RCC 7860 (cell line): ENCODE results near the gene ADCY9.

Experiments used
- DNase-seq: peaks from one replicate; pipeline ENCODE4 v3.0.0-alpha.2; 2015; ENCODE audit warnings: low spot score
- FAIRE-seq: peaks from 2 replicates; lab custom pipeline; 2012; peaks lifted over from hg19 to GRCh38; lab: Jason Lieb, UNC

The ADCY9 gene

DNA sequence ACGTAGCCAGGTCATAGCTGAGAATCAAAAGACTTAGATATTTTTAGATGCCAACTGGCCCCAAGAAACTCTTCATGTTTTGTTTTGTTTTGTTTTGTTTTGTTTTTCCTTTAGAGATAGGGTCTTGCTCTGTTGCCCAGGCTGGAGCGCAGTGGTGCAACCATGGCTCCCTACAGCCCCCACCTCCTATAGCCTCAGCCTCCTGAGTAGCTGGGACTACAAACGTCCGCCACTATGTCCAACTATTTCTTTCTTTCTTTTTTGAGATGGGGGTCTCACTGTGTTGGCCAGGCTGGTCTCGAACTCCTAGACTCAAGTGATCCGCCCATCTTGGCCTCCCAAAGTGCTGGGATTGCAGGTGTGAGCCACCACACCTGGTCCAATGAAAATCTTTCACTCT lies 107.1 kb downstream of the ADCY9 start:
- FAIRE-seq (no peak), DNase-seq (no peak)

DNA sequence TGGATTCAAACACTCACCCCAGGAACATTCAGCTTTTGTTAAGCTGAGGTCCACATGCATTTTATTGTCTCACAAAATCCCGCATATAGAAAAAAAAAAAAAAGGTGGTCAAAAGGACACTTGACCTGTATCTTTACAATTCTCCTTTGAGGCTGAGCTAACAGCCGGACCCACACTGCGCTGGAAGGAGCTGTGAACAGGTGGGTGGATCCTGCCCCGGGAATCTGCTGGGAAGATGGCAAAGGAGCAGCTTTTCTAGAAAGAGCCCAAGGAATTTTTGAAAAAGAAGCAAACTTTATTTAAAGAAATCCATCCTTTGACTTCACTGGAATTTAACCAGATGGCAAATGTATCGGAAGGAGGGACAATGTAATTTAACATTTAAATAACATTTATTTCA lies 108.1 kb downstream of the ADCY9 start:
- no peak for FAIRE-seq
- DNase-seq: no peak

DNA sequence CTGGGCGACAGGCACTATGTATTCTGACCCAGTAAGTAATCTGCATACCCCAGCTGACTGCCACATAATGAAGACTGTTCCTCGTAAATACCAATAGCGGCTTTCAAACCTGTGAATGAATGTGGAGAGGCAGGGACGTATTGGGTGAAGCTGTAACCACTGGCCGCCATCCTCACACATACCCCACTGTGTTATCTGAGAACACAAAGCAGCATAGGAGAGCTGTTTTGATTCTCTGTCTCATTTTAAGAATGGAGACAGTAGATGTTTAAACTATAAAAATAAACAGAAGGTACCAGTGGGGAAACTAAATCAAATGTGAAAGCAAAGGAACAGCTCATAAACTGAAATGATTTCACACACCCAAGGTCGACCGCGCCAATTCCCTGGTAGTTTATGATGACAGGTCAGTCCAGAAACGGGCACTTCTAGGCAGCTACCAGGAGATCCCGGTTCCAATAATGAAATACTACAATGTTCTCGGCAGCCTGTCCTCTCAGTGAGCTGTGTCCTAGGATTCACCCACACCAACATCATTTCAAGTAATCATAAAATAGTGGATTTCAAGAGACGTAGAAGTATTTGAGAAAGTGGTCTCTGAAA lies 109.7 kb downstream of the ADCY9 start:
- DNase-seq (no peak), FAIRE-seq (no peak)

DNA sequence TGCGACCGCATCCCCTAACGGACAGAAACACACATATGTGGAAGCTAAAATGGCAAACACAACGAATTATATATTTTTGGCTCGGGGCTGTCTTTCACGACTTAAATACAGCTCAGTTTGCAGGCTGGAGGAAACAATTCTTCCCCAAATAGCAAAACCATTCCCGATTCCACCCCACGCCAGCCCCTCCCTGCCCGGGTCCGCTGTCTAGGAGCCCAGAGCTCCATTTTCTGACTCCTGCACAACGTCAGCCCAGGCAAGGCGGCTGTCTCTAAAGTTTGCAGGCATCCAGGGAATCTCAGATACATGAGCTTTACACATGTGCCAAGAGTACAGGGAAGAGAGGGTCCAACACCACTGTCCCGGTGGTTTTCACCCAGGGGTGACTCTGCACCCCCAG lies 110.5 kb downstream of the ADCY9 start:
- FAIRE-seq (no peak), DNase-seq (no peak)

DNA sequence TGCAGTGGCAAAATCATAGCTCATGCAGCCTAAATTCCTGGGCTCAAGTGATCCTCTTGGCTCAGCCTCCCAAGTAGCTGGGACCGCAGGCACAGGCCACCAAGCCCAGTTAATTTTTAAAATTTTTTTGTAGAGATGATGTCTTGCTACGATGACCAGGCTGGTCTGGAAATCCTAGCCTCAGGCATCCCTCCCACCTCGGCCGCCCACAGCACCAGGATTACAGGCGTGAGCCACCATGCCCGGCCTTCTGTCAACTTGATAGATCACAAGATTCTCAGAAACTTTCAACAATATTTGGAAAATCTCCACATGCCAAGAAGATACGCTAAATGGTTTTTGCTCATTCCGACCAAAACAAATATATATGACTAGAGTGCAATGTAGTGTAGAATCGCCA lies 111.0 kb downstream of the ADCY9 start:
- DNase-seq: no peak
- no peak for FAIRE-seq

DNA sequence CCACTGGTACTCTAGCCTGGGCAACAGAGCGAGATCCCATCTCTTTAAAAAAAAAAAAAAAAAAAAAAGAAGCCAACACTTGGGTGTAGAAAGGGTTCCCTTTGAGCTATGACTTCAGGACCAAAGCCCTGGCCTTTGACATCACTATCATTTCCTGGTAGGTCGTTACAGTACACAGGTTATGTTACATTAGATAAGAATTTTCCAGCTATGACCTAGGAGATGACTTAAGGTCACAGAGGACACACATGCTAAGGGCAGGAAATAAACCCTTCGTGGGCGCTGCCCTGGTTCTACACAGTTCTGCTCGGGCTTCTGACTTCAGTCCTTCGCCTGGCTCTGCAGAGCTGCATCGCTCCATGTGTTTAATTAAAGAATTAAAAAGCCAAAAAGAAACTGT lies 112.0 kb downstream of the ADCY9 start:
- no peak for FAIRE-seq
- DNase-seq: no peak

DNA sequence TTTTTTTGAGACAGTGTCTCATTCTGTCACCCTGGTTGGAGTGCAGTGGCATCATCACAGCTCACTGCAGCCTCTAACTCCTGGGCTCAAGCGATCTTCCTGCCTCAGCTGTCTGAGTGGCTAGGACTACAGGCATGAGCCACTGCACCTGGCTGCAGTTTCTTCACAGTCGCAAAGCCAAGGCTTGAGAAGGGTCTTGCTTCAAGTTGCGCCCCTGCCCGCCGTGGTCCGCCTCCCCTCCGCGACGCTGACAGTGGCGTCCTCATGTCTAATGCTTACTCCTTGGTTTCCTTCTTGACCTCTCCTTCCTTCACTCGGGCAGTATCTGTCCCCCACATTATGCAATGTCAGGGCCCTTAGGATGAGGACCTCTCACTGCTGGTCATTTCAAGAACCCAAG lies 112.7 kb downstream of the ADCY9 start:
- FAIRE-seq (no peak), DNase-seq (no peak)

DNA sequence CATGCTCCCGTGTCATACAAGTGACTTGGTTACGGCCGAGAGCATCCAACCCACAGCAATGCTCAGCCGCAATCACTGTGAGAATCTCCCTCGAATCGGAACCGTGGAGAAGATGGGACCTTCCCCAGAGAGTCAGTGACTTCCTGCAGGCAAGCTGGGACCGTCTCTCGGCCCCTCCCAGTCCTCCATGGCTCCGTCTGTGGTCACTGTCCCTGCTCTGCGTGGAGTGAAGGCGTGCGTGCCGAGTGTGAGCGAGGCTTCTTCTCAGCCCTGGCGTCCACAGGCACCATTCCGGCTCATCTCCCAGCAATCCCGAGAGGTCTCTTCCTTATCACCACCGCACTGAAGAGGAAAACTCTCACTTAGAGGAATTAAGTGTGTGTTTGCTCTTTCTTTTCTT lies 113.1 kb downstream of the ADCY9 start:
- DNase-seq (no peak), FAIRE-seq (no peak)

DNA sequence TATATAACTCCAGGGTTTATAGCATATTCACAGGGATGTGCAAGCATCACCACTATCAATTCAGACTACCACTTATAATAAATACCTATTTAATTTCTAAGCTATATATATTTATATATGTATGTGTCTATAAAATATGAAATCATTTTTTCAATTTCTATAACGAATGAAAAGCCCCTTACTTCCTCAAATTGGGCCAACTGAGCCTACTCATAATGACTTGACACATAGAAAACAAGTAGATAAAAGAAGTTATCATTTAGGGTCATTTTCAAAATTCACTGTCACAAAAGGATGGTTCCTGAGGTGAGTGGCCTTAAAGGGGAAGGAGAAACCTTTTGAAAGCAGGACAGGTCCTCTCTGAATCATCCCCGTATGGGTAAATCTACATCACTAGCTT lies 114.1 kb downstream of the ADCY9 start:
- no peak for FAIRE-seq

DNA sequence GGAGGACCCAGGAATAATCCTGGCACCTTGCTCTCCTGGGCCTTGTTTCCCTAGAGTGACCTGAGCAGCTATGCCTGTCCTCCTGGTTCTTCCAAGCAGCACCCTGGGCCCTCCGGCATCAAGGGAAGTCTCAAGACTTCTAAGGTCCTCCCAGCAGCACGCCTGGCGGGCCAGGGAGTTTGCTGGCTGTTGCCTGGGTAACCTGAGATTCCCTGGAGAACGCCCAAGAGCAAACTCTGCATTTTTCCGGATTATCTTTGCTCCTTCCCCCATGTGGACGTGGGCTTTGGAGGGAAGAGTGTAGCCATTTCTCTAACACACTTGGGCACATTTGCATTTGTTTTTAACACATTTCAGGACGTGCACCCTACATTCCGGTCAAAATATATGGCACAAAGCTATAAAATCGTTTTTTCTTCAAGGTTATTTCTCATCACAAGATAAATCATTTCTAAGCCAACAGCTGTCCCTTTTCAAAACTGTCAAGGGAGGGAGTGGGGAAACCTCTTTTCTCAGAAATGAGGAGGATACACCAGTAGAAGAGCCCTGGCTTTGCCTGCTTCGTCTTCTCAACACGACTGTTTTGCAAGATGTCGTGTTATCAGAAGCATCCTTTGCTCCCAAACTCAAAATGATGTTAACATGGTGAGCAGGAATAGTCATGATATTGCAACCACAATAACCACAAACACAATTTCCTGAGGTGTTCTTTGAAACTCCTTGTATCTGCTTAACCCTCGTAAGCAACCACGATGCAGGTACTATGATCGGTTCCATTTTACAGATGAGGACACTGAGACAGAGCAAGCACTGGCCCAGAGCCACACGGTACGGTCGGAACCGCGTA lies 116.5 kb downstream of the ADCY9 start:
- FAIRE-seq: no peak
- no peak for DNase-seq

More for the DNA sequence above, 114.1 kb downstream of the ADCY9 start:
- no peak for DNase-seq

DNA sequence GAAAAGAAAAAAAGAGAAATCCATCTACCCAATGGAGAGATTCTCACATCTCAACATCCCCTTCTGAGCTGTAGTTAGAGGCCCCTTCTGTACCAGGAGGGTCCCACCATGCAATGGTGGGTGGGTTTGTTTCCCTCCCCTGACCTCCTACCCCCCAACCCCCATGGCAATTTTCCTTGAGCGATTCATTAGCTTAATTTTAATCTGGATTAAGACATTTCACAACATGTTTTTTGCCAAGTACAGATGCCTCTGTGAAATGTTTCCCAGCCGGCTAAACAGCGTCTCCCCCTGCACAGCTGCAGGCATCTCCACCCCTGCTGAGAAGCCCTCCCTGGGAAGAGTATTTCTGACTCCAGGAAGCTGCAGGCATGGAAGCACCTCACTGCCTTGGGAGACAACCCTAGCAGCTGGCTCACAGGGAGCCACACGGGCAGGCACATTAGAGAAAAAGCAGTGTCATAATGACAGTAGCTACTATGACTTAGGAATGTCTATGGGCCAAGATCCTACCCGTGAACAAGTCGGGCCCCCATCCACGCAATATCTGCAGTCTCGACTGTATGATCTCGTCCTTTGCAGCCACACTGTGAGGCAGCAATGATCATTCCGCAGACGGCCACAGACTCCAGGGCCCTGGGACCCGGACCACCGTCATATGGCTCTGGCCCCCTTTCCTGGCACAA lies 117.3 kb downstream of the ADCY9 start:
- no peak for FAIRE-seq
- DNase-seq: no peak

DNA sequence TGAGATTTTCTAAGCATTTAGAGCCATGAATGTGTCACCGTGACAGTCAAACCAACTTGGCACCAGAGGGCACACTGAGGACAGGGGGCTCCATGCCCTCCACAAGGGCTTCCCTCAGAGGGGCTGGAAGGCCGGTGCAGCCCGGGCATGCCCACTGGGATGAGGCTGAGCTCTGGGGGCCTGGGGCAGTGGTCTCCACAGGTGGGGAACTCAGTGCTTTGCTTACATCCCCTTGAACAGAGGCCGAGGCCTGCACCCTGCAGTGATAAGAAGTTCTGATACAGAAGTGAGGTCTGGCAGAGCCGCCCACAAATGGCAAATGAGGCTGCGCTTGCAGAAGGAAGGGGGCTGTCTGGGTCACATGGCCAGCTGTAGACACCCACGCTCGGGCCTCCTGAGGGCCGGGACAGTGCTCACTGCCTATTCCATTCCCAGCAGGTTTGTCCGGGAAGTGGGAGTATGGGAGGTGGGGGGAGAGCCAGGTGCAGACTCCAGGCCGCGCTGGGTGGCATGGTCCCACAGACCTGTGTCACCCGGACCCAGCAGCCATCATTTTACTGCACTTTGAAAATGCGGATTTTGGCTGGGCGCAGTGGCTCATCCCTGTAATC lies 118.9 kb downstream of the ADCY9 start:
- FAIRE-seq: no peak
- no peak for DNase-seq

DNA sequence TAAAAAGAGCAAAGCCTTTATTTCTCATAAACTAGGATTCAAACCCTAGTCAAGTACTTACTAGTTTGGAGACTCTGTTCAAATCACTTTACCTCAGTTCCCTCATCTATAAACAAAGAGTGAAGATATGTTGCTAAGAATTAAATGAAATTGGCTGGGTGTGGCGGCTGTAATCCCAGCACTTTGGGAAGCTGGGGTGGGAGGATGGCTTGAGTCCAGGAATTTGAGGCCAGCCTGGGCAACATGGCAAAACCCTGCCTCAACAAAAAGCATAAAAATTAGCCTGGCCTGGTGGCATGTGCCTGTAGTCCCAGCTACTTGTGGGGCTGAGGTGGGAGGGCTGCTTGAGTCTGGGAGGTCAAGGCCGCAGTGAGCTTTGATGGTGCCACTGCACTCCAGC lies 121.2 kb downstream of the ADCY9 start:
- DNase-seq: no peak
- no peak for FAIRE-seq

DNA sequence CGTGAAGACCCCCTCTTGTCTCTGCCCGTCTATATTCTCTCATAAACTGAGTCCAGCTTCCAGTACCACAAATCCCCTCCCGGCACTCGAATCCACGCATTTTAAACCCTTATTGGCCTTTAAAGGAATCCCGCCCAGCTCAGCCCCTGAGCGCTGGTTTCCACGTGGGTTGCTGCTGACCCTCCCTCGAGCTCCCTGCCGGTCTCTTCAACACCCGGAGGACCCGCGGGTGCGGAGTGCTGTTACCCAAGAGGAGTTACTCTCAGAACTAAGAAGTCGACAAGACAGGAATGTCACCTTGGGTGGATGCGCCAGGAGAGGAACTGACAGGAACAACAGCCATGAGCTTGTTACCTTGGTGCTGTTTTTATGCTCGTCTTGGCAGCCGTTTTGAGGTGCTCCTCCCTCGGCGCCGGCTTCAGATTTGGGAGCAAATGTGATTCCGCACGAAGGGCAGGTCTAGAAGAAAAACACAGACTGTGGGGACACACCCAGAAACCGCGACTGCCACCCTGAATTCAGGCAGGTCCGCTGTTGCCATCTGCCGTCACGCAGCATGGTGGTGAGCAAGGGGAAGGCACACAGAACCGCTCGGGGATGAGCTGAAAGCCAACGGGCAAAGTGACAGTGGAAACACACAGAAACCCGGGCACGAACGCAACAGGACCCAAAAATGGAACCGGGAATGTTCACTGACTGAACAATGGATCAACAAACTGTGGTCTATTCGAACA lies 123.0 kb downstream of the ADCY9 start:
- no peak for DNase-seq
- FAIRE-seq: no peak

DNA sequence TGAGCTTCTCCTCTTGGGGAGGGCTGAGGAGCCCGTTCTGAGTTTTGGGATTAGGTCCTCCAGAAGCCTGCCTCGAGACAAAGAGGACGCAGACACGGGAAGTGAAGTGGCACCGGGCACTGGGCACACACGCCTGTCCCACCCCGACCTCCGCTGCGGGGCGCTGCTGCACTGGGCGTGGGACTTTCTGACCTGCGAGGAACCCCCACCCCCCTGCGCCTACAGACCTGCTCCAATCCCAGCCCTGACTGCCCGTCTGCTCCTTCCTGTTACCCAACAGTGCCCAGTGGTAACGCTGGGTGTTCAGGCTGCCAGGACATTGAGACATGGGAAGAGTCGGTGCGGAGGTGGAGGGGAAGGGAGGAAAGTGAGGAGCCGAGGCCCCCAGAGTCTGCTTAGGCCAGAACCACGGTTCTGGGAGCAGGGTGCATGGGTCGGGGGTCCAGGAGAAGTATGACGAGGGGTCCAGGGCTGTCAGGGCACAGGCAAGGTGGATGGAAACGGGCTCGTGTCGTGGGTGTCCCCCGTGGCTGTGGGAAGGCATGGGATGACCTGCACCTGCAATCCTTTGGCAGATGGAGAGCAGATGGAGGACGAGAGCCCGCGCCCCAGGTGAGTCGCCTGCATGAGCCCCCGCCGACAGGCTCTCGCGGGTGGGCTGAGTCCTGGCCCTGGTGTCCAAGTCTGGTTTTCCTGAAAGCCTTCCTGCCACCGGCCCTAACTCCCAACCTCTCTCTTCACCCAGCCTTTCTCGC lies 123.8 kb downstream of the ADCY9 start:
- no peak for FAIRE-seq
- DNase-seq: no peak

DNA sequence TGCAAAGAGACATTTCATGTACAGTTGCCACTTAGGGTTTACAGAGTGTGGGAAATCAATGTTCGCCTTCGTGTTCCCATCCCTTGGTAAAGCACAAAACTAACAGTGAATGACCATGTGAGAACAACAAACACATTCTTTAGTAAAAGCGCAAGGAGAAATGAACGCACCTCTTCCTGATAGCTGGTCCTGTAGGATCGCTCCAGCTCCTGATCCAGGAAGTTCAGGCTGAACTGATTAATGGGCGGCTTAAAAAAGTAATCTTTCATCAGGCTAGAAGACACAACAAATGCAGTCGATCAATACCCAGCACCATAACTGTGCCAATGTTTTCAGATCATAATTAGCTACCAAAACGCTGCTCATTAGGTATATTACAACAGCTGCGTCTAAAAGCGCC lies 127.4 kb downstream of the ADCY9 start:
- no peak for FAIRE-seq
- DNase-seq: no peak

DNA sequence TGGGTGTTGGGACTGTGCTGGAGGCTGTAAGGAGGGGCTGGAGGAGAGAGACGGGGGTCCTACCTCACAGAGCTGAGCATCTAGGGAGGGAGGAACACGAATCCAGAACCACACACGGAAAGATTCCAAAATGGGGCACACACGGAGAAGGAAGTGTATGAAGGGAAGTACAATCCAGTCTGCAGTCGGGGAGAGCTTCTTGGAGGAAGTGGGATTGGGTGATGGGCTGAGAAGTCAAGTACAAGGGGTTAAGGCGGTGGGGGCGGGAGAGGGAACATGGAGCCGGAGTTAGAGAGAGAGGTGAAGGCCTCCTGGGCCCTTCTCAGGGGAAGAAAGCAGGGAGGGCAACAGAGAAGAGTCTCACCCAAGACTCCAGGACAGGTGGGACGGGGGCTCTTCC lies 128.2 kb downstream of the ADCY9 start:
- DNase-seq (no peak), FAIRE-seq (no peak)

DNA sequence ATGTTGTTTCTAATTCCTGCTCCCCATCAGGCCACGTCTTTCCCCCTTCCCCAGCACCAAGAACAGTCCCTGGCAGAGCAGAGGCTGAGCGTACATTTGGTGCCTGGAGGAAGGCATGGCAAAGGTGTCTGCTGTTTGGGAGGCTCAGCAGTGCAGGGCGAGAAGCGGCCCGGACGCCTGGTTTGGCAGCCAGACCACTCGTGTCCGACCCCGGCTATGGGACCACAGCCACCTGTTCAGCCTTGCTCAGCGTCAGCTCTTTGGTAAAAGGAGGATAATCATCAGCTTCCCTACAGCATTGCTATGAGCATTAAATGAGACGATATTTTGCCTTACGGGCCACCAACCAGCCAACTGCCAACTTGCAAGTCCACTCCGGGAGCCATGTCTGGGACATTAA lies 129.0 kb downstream of the ADCY9 start:
- FAIRE-seq (no peak), DNase-seq (no peak)

DNA sequence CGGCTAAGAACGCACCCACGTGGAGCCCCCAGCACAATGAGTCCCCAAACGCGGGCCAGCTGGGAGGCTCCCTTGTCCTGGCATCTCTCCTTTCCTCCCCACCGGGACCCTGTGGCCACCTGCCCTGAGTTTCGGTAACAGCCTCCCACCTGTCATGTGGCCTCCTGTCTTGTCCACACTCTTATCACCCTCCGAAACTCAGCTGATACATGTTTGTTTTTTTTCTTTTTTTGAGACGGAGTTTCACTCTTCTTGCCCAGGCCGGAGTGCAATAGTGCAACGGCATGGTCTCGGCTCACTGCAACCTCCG lies 130.1 kb downstream of the ADCY9 start:
- DNase-seq: no peak
- FAIRE-seq: no peak
